Immature natural killer cell (primary cell): ENCODE data around the gene MLANA. TPM values are rescaled to one million over a fixed set of nuclear protein-coding genes. Genes with fewer than 3 reads are reported as not detected.

Experiments
- polyA plus RNA-seq, 3 donors: library from polyadenylated mRNA; unstranded; fragments of 300-500 nt; fragmentation: Illumina TruSeq; gene quantifications; one replicate each; pipeline ENCODE4 v1.2.3, GENCODE V29; 2021

Gene MLANA
- polyA plus RNA-seq, 3 donors from 2014 or later = 0.27 TPM; not detected in 2

Other genes starting within 250 kb of the MLANA start
- gene ERMP1, start 57.8 kb upstream of the MLANA start, polyA plus RNA-seq = 10 to 100 TPM; 19.6 to 54.2 (median 31.0) TPM
- gene RANBP6, start 124.7 kb downstream of the MLANA start, polyA plus RNA-seq = 10 to 100 TPM; 11.9 to 20.7 (median 16.0) TPM